ENCODE results near the gene ALK.

The ALK gene

GRCh38 chr2:29398384-29399237, 522.8 kb downstream of the ALK start:
- H4K20me1 ChIP-seq (ENCODE audit: insufficient read depth): no peaks in the 10 kb centered on the region
- no peak overlapping the region for H2AFZ ChIP-seq (ENCODE audit: low read depth)
- no peak overlapping the region for H3K4me3 ChIP-seq (IDR thresholded peaks at IDR 0.05; ENCODE audit: insufficient read depth, low read depth, low read length)
- no peak overlapping the region for H3K27ac ChIP-seq
- no peaks in the 10 kb centered on the region for H3K27me3 ChIP-seq (ENCODE audit: insufficient read depth, low read depth)
- no peak overlapping the region for H3K4me2 ChIP-seq
- H3K36me3 ChIP-seq (ENCODE audit: insufficient read depth): no peaks in the 10 kb centered on the region
- H3K79me2 ChIP-seq (ENCODE audit: insufficient read depth, low read depth): no peaks in the 10 kb centered on the region
- H3K9ac ChIP-seq: no peak overlapping the region
- no peak for TF ChIP-seq CTCF (conservative IDR thresholded peaks at IDR 0.05; ENCODE audit: low read depth, low read length)
- H3K4me1 ChIP-seq (ENCODE audit: low read depth, poor library complexity, severe bottlenecking): no peaks in the 10 kb centered on the region

DNA sequence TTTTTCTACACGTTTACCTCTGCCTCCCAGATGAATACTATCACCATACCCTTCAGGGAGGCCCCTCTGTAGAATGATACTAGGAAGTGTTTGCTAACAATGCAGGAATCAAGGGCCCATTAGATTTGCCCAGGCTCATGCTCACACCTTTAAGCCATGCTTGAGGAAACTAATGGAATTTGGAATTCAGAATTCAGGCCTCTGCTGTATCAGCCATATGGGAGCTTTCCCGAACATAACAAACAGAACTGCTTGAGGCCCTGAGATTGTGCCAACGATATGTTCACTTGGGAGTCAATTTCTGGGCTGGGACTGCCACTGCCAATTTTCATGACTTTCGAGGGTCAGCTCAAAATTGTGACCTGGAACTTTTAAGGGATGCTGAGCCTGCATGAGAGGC, 523.7 kb downstream of the ALK start:
- no peak overlapping the region for H3K9ac ChIP-seq
- H2AFZ ChIP-seq (ENCODE audit: low read depth): no peak overlapping the region
- no peaks in the 10 kb centered on the region for H3K36me3 ChIP-seq (ENCODE audit: insufficient read depth)
- no peak overlapping the region for H3K27ac ChIP-seq
- TF ChIP-seq CTCF (conservative IDR thresholded peaks at IDR 0.05; ENCODE audit: low read depth, low read length): no peak
- H3K4me3 ChIP-seq (IDR thresholded peaks at IDR 0.05; ENCODE audit: insufficient read depth, low read depth, low read length): no peak overlapping the region
- H3K79me2 ChIP-seq (ENCODE audit: insufficient read depth, low read depth): no peaks in the 10 kb centered on the region
- no peaks in the 10 kb centered on the region for H3K4me1 ChIP-seq (ENCODE audit: low read depth, poor library complexity, severe bottlenecking)
- H3K27me3 ChIP-seq (ENCODE audit: insufficient read depth, low read depth): no peaks in the 10 kb centered on the region
- H3K4me2 ChIP-seq: no peak overlapping the region
- no peaks in the 10 kb centered on the region for H4K20me1 ChIP-seq (ENCODE audit: insufficient read depth)

DNA sequence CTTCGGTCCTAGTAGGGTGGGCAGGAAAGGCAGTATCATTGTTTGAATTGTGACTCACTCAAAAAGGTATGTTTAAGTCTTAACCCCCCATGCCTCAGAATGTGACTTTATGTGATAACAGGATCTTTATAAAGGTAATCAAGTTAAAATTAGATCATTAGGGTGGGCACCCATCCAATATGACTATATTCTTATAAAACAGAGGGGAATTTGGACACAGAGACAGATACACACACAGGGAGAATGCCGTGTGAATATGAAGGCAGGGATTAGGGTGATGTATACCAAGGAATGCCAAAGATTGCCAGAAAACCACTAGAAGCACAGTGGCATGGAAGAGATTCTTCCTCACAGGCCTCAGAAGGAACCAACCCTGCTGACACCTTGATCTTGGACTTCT, 524.3 kb downstream of the ALK start:
- H3K27me3 ChIP-seq (ENCODE audit: insufficient read depth, low read depth): no peaks in the 10 kb centered on the region
- H3K4me3 ChIP-seq (IDR thresholded peaks at IDR 0.05; ENCODE audit: insufficient read depth, low read depth, low read length): no peak overlapping the region

GRCh38 chr2:29394981-29395350, 526.4 kb downstream of the ALK start:
- Histone ChIP-seq H3K4me2 (no peak overlapping the region), H3K27me3 (ENCODE audit: insufficient read depth, low read depth) (no peaks in the 10 kb centered on the region), H3K4me3 (IDR thresholded peaks at IDR 0.05; ENCODE audit: insufficient read depth, low read depth, low read length) (no peak overlapping the region), H4K20me1 (ENCODE audit: insufficient read depth) (no peaks in the 10 kb centered on the region), H3K9ac (no peak overlapping the region), H3K36me3 (ENCODE audit: insufficient read depth) (no peaks in the 10 kb centered on the region), H2AFZ (ENCODE audit: low read depth) (no peak overlapping the region), H3K27ac (no peak overlapping the region), H3K79me2 (ENCODE audit: insufficient read depth, low read depth) (no peaks in the 10 kb centered on the region), H3K4me1 (ENCODE audit: low read depth, poor library complexity, severe bottlenecking) (no peaks in the 10 kb centered on the region)
- TF ChIP-seq CTCF (conservative IDR thresholded peaks at IDR 0.05; ENCODE audit: low read depth, low read length): no peak

More for the DNA sequence above, 524.3 kb downstream of the ALK start:
- TF ChIP-seq CTCF (conservative IDR thresholded peaks at IDR 0.05; ENCODE audit: low read depth, low read length): no peak
- no peak overlapping the region for H2AFZ ChIP-seq (ENCODE audit: low read depth)
- no peak overlapping the region for H3K27ac ChIP-seq
- no peaks in the 10 kb centered on the region for H3K79me2 ChIP-seq (ENCODE audit: insufficient read depth, low read depth)
- no peaks in the 10 kb centered on the region for H4K20me1 ChIP-seq (ENCODE audit: insufficient read depth)
- no peak overlapping the region for H3K9ac ChIP-seq
- H3K4me2 ChIP-seq: no peak overlapping the region
- H3K36me3 ChIP-seq (ENCODE audit: insufficient read depth): no peaks in the 10 kb centered on the region
- no peaks in the 10 kb centered on the region for H3K4me1 ChIP-seq (ENCODE audit: low read depth, poor library complexity, severe bottlenecking)
